ENCODE data around the gene NLRP9. TPM values are rescaled to one million over a fixed set of nuclear protein-coding genes. Genes with fewer than 3 reads are reported as not detected.

The NLRP9 gene
- total RNA-seq, 2 experiments from 2014 or later, result not detected

DNA sequence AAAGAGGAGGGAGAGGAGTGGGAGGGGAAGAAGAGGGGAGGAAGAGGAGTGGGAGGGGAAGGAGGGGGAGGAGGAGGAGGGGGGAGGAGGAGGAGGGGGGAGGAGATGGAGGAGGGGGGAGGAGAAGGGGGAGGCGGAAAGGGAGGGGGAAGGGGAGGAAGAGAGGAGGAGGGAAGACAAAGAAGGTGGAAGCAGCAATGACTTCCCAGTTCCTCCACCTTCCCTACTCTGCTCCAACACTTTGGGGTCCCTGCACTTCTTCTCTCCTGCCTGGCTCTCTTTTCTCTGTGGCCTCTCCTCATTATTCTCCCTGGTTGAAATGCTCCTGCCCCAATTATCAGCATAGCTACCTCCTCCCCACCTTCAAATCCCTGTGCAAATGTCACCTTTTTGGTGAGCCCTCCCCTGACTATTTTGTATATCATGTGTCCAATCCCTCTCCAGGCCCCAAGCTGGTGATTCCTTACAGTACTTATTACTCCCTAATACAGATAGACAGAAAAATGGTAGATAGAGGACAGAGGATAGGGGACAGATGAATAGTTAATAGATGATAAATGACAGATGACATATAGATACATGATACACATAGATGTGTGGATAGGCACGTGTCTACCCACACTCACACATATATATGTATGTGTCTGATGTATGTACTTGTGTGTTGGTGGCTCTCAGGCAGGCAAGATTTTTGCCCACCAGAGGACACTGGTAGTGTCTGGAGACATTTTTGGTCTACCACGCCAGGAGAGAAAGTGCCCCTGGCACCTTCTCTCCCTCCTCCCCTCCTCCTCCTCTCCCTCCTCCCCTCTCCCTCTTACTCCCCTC is 25.2 kb downstream of the NLRP9 start:
- Mint-ChIP-seq H3K36me3 (ENCODE audit: low read depth) (no peaks in the 10 kb centered on the region), H3K4me3 (no peak overlapping the region), H3K4me1 (ENCODE audit: low read depth) (peaks cover 2% of the 10 kb centered on the region), H3K27me3 (peaks cover 15% of the 10 kb centered on the region), H3K27ac (no peak overlapping the region), H3K9me3 (peaks cover 4% of the 10 kb centered on the region)
- DNase-seq, result no peak
- ChIA-PET CTCF (no interaction called here), POLR2A (no interaction called here)
- intact Hi-C loops (cut with micrococcal nuclease), result no loop called here
- peak; percentile 75 for ATAC-seq
- TF ChIP-seq, protein P1, sequence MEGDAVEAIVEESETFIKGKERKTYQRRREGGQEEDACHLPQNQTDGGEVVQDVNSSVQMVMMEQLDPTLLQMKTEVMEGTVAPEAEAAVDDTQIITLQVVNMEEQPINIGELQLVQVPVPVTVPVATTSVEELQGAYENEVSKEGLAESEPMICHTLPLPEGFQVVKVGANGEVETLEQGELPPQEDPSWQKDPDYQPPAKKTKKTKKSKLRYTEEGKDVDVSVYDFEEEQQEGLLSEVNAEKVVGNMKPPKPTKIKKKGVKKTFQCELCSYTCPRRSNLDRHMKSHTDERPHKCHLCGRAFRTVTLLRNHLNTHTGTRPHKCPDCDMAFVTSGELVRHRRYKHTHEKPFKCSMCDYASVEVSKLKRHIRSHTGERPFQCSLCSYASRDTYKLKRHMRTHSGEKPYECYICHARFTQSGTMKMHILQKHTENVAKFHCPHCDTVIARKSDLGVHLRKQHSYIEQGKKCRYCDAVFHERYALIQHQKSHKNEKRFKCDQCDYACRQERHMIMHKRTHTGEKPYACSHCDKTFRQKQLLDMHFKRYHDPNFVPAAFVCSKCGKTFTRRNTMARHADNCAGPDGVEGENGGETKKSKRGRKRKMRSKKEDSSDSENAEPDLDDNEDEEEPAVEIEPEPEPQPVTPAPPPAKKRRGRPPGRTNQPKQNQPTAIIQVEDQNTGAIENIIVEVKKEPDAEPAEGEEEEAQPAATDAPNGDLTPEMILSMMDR (IDR thresholded peaks at IDR 0.05), result no peak

DNA sequence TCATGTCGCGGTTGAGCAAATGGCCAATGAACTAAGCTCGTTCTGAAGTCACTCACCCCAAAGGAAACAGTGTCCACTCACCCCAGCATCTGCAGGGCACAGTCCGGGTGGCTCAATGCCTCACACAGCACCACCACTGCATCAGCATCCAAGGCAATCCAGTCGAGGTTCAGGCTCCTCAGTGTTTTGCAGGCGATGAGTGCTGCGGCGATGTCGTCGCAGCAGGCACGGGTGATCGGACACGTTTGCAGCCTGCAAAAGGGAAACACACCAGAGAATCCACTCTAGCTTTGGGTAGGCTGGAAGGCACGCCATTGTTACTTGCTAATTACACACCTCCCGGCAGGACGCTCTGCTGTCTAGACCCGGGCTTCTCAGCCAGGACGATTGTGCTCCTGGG is 26.5 kb downstream of the NLRP9 start:
- Mint-ChIP-seq H3K4me1 (ENCODE audit: low read depth) (peaks cover 2% of the 10 kb centered on the region), H3K27me3 (peaks cover 8% of the 10 kb centered on the region), H3K9me3 (peaks cover 4% of the 10 kb centered on the region), H3K4me3 (no peak overlapping the region), H3K36me3 (ENCODE audit: low read depth) (no peaks in the 10 kb centered on the region), H3K27ac (no peak overlapping the region)
- TF ChIP-seq, protein P1 (IDR thresholded peaks at IDR 0.05), result no peak
- ChIA-PET POLR2A (no interaction called here), CTCF (no interaction called here)
- intact Hi-C loops (cut with micrococcal nuclease), result no loop called here
- DNase-seq (no peak), ATAC-seq (no peak)

DNA sequence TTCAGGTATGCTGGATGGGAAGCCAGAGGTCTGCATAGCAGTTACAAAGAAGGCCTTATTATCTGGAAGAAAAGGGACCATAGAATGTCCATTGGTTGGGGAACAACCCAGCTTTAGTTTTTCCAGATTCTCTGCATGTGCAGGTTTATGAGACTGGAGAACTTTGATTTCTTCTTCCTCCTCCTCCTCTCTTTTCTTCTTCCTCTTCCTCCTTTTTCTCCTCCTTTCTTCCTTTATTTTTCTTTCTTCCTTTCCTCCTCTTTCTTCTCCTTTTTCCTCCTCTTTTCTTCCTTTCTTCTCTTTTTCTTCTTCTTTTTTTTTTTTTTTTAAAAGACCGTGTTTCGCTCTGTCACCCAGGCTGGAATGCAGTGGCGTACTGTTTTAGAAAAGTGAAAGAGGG is 32.2 kb downstream of the NLRP9 start:
- no peak for DNase-seq
- ChIA-PET CTCF (interaction anchor here (0.6 kb wide), 1 partner anchor 104 kb away, joined by 3 read pairs; no protein-coding TSS in a partner anchor), POLR2A (no interaction called here)
- no peak for ATAC-seq
- H3K9me3 Mint-ChIP-seq, result no peaks in the 10 kb centered on the region
- peaks cover 2% of the 10 kb centered on the region for H3K4me1 Mint-ChIP-seq (ENCODE audit: low read depth)
- peaks cover 14% of the 10 kb centered on the region for H3K36me3 Mint-ChIP-seq (ENCODE audit: low read depth)
- intact Hi-C loops (cut with micrococcal nuclease), result no loop called here
- H3K27ac Mint-ChIP-seq, result no peak overlapping the region
- no peaks in the 10 kb centered on the region for H3K27me3 Mint-ChIP-seq
- no peak overlapping the region for H3K4me3 Mint-ChIP-seq
- TF ChIP-seq, protein P1 (IDR thresholded peaks at IDR 0.05), result no peak

DNA sequence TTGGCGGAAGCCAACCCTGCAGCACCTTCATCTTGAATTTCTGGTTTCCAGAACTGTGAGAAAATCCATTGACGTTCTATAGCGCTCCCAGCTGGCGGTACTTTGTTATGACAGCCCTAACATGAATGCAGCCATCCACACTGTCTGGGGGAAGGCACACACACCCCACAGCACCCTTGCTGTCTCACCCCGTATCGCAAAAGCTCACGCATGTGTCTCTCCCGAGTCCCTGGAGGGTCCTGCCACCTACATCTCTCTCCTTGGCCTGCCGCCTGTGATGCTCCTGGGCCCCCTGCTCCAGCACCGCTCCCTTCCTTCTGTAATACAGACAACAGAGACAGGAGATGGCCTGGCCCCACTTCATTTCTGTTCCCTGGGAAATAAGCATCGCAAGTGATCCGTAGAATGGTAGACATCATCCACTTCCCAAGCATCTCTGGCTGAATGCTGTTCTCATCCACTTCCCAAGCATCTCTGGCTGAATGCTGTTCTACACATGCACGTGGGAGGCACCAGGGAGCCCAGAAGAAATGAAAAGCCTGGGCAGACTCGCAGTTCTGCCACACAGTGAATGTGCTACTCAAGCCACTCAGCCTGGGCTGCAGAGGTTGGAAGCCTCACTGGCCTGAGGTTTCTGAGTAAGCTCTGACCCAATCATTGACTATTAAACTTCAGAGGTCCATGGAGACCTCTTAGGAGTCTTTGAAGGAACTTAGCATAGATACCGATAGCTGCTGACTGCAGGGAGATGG is 33.5 kb downstream of the NLRP9 start:
- ChIA-PET POLR2A (interaction anchor here (0.6 kb wide), 1 partner anchor 90 kb away, joined by 3 read pairs; no protein-coding TSS in a partner anchor), CTCF (interaction anchor here (0.7 to 1.4 kb wide), 3 partner anchors 29 to 50 kb away, joined by 3 to 4 read pairs (median 3); partner anchors contain the start of gene U2AF2)
- Mint-ChIP-seq H3K36me3 (ENCODE audit: low read depth) (peaks cover 18% of the 10 kb centered on the region), H3K9me3 (no peaks in the 10 kb centered on the region), H3K4me1 (ENCODE audit: low read depth) (peaks cover 2% of the 10 kb centered on the region), H3K27me3 (no peaks in the 10 kb centered on the region), H3K27ac (no peak overlapping the region), H3K4me3 (no peak overlapping the region)
- TF ChIP-seq, protein P1 (IDR thresholded peaks at IDR 0.05), result no peak
- intact Hi-C loops (cut with micrococcal nuclease), result no loop called here
- DNase-seq, result no peak
- peak; percentile 34 for ATAC-seq

Measured in activated CD8-positive, alpha-beta T cell treated with anti-CD3 and anti-CD28 coated beads for 36 hours (primary cell).